ENCODE data around the gene ABCF1.

- TF ChIP-seq POLR2AphosphoS5 (IDR thresholded peaks at IDR 0.05; ENCODE audit: low read depth, low read length) (peak; percentile 59), TAF1 (IDR thresholded peaks at IDR 0.05; ENCODE audit: borderline replicate concordance, low read depth, low read length) (no peak), POLR2A (IDR thresholded peaks at IDR 0.05; ENCODE audit: low read depth, low read length) (peak; percentile 54; the same call in 1 of the 2 replicates)
Observed at GRCh38 chr6:30615219-30615957, 44.1 kb downstream of the ABCF1 start.
